HCT116 (cell line): Measurements from ENCODE around the gene COPE.

ENCODE experiments used
- CEBPB ChIP-seq: IDR thresholded peaks from 2 replicates; pipeline ENCODE4 v1.6.1; 2012; ENCODE audit warnings: low read depth
- EZH2 ChIP-seq: fragments of 200-600 bp; sonication (generic); IDR thresholded peaks from 2 replicates; pipeline ENCODE4 v1.6.1; 2017; ENCODE audit warnings: antibody characterized with exemption, mixed run types
- POLR2A ChIP-seq: IDR thresholded peaks from 2 replicates; pipeline ENCODE4 v1.7.0; 2011; ENCODE audit warnings: borderline replicate concordance; ENCODE audit not compliant: insufficient read depth, insufficient read length; ENCODE audit errors: extremely low read depth
- POLR2AphosphoS5 ChIP-seq: IDR thresholded peaks from 2 replicates; pipeline ENCODE4 v1.6.1; 2011; ENCODE audit warnings: mild to moderate bottlenecking, low read depth, low read length, moderate library complexity
- RAD21 ChIP-seq: IDR thresholded peaks from 2 replicates; pipeline ENCODE4 v1.6.1; 2012; ENCODE audit warnings: low read depth, mild to moderate bottlenecking
- SIN3A ChIP-seq: IDR thresholded peaks from 2 replicates; pipeline ENCODE4 v1.6.1; 2012; ENCODE audit warnings: low read depth
- SRF ChIP-seq: IDR thresholded peaks from 2 replicates; pipeline ENCODE4 v1.6.1; 2012; ENCODE audit warnings: low read depth
- TCF7L2 ChIP-seq: IDR thresholded peaks from 2 replicates; pipeline ENCODE4 v1.7.0; 2011; ENCODE audit warnings: borderline replicate concordance, inconsistent platforms; ENCODE audit not compliant: insufficient read depth, insufficient read length; ENCODE audit errors: extremely low read depth
- YY1 ChIP-seq: IDR thresholded peaks from 2 replicates; pipeline ENCODE4 v1.6.1; 2011; ENCODE audit warnings: low read length, low read depth, moderate library complexity, mild to moderate bottlenecking; ENCODE audit not compliant: insufficient replicate concordance; ENCODE audit errors: extremely low read depth
- TF ChIP-seq, protein P1 (sequence below), 3 experiments: fragments of 200-600 bp in 1 of 3; sonication (generic) in 1 of 3; IDR thresholded peaks in 2 of 3; conservative IDR thresholded peaks in 1 of 3; 2 replicates each; pipeline ENCODE4 v1.5.1; 2012 to 2017; ENCODE audit warnings: low read depth in 2 of 3, low read length in 2 of 3, antibody characterized with exemption in 1 of 3, borderline replicate concordance in 1 of 3, control low read depth in 1 of 3, mild to moderate bottlenecking in 1 of 3, mixed read lengths in 1 of 3, mixed run types in 1 of 3, moderate library complexity in 1 of 3; ENCODE audit not compliant: insufficient read depth in 1 of 3
- TF ChIP-seq, protein P2 (sequence below): IDR thresholded peaks from 2 replicates; pipeline ENCODE4 v1.6.1; 2011; ENCODE audit warnings: mild to moderate bottlenecking, low read length, moderate library complexity; ENCODE audit not compliant: insufficient replicate concordance; ENCODE audit errors: extremely low read depth
- TF ChIP-seq, protein P3 (sequence below): IDR thresholded peaks from 2 replicates; pipeline ENCODE4 v1.6.1; 2012

DNA sequence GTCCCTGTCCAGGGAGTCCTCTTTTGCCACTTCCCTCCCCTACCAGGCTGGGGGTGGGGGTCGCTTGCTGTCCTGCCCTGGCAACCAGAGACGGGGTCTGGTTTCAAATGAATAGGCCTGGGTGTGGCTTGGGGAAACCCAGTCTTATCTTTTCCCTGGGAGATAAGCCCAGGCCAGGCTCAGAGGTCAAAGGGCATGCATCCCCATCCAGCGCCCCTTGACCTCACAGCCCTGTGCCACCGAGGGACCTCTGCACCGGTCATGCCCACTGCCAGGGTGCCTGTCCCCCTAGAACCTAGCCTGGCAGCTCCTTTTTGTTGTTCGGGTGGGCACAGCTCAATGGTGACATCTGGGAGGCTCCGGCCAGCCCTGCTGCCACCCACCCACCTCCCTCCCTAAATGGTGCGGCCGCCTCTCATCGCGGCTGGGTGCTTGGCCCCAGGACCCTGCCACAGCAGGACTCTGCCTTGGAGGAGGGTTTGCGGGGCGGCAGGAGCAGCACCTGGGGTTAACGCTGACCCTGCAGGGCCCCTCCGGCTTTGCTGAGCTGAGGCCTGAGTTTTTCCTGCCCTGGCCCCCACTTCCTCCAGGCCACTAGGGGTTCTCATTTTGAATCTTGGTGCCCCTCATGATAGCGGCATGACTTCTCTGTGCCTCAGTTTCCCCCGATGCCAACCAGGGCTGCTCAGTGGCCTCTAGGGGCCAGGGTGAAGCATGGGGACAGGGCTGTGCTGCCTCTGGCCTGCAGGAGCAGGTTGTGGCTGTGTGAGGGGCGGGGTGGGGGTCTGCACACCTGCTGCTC lies 20.4 kb downstream of the COPE start:
- TF ChIP-seq, protein P1, sequence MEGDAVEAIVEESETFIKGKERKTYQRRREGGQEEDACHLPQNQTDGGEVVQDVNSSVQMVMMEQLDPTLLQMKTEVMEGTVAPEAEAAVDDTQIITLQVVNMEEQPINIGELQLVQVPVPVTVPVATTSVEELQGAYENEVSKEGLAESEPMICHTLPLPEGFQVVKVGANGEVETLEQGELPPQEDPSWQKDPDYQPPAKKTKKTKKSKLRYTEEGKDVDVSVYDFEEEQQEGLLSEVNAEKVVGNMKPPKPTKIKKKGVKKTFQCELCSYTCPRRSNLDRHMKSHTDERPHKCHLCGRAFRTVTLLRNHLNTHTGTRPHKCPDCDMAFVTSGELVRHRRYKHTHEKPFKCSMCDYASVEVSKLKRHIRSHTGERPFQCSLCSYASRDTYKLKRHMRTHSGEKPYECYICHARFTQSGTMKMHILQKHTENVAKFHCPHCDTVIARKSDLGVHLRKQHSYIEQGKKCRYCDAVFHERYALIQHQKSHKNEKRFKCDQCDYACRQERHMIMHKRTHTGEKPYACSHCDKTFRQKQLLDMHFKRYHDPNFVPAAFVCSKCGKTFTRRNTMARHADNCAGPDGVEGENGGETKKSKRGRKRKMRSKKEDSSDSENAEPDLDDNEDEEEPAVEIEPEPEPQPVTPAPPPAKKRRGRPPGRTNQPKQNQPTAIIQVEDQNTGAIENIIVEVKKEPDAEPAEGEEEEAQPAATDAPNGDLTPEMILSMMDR (IDR thresholded peaks at IDR 0.05 in 2 of 3, conservative IDR thresholded peaks at IDR 0.05 in 1 of 3; ENCODE audit: borderline replicate concordance in 1 of 3, insufficient read depth in 1 of 3, low read depth in 2 of 3, low read length in 2 of 3) = no peak
- no peak for TF ChIP-seq TCF7L2
- TF ChIP-seq, protein P2, sequence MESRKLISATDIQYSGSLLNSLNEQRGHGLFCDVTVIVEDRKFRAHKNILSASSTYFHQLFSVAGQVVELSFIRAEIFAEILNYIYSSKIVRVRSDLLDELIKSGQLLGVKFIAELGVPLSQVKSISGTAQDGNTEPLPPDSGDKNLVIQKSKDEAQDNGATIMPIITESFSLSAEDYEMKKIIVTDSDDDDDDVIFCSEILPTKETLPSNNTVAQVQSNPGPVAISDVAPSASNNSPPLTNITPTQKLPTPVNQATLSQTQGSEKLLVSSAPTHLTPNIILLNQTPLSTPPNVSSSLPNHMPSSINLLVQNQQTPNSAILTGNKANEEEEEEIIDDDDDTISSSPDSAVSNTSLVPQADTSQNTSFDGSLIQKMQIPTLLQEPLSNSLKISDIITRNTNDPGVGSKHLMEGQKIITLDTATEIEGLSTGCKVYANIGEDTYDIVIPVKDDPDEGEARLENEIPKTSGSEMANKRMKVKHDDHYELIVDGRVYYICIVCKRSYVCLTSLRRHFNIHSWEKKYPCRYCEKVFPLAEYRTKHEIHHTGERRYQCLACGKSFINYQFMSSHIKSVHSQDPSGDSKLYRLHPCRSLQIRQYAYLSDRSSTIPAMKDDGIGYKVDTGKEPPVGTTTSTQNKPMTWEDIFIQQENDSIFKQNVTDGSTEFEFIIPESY = no peak
- TF ChIP-seq EZH2 = no peak
- TF ChIP-seq YY1 = no peak
- TF ChIP-seq SRF = no peak
- no peak for TF ChIP-seq CEBPB
- TF ChIP-seq RAD21 = no peak
- TF ChIP-seq POLR2A = no peak
- no peak for TF ChIP-seq POLR2AphosphoS5
- TF ChIP-seq, protein P3, sequence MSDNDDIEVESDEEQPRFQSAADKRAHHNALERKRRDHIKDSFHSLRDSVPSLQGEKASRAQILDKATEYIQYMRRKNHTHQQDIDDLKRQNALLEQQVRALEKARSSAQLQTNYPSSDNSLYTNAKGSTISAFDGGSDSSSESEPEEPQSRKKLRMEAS = no peak
- no peak for TF ChIP-seq SIN3A
